ENCODE data around the gene LAMB2. TPM values are rescaled to one million over a fixed set of nuclear protein-coding genes. Genes with fewer than 3 reads are reported as not detected.

The LAMB2 gene
- total RNA-seq, 4 donors from 2014 or later: 293 to 476 (median 348) TPM

DNA sequence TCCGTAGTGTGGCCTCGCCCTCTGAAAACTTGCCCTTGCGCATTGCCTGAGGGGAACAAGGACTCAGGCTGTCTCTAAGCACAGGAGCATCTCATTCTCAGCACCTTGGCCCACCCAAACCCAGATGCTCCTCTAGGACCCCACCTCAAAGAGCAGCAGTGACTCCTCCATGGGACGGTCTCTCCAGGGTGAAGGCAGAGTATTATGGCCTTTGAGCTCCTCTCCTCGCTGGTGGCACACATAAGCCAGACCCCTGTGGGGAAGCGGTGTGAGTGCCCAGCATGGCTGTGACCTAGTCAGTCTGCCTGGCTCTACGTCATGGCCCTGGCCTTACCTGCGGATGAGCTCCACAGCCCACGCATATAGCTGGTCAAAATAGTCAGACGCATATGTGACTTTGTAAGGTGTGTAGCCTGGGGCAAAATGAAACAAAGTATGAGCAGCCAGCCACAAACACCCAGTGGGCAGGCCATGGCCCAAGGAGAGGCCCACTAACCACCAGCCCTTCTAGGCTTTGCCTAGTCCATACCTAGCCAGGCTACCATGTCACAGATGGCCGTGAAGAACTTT is 32.7 kb downstream of the LAMB2 start:
- H3K27me3 ChIP-seq: no peaks in the 10 kb centered on the region
- TF ChIP-seq POLR2A (IDR thresholded peaks at IDR 0.05): no peak
- TF ChIP-seq, protein P1, sequence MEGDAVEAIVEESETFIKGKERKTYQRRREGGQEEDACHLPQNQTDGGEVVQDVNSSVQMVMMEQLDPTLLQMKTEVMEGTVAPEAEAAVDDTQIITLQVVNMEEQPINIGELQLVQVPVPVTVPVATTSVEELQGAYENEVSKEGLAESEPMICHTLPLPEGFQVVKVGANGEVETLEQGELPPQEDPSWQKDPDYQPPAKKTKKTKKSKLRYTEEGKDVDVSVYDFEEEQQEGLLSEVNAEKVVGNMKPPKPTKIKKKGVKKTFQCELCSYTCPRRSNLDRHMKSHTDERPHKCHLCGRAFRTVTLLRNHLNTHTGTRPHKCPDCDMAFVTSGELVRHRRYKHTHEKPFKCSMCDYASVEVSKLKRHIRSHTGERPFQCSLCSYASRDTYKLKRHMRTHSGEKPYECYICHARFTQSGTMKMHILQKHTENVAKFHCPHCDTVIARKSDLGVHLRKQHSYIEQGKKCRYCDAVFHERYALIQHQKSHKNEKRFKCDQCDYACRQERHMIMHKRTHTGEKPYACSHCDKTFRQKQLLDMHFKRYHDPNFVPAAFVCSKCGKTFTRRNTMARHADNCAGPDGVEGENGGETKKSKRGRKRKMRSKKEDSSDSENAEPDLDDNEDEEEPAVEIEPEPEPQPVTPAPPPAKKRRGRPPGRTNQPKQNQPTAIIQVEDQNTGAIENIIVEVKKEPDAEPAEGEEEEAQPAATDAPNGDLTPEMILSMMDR (IDR thresholded peaks at IDR 0.05): no peak
- no peaks in the 10 kb centered on the region for H3K9me3 ChIP-seq
- no peak overlapping the region for H3K4me3 ChIP-seq
- peaks cover 0 to 60% (median 0%) of the 10 kb centered on the region in 3 donors for H3K36me3 ChIP-seq
- peaks cover 0 to 15% (median 8%) of the 10 kb centered on the region in 4 donors for H3K4me1 ChIP-seq
- no peak overlapping the region for H3K27ac ChIP-seq
- no peak for DNase-seq

DNA sequence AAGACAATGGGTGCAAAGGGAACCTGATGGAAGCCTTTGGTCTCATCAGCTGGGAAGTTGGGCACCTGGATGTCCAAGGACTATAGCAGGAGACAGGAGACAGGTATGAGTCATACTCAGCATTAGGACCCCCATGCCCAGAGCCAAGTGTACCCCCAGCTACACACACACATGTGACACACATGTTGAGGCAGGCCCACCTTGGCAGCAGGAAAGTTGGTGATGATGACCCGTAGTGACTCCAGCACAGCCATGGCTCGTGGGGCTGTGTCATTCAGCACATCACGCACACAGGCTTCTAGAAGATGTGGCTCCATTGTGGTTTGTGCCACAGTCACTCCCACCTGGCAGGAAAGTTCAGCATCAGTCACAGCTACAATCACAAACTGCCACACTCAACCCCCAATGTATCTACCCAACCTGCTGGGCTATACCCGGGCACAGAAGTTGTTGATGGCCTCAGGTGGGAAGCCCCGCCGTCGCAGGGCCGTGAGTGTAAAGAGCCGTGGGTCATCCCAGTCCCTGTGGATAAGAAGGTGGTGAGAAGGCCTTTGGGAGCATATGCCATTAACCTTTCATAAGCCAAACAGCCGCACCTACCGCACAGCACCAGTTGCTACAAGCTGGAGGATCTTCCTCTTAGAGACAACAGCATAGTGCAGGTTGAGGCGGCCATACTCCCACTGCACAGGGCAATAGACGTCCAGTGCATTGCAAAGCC is 33.8 kb downstream of the LAMB2 start:
- peak in 1 of 3 donors; percentile 31 for DNase-seq
- no peaks in the 10 kb centered on the region for H3K27me3 ChIP-seq
- H3K4me3 ChIP-seq: no peak overlapping the region
- H3K27ac ChIP-seq: no peak overlapping the region
- H3K4me1 ChIP-seq: peaks cover 0 to 21% (median 11%) of the 10 kb centered on the region in 4 donors
- H3K36me3 ChIP-seq: peaks cover 0 to 60% (median 0%) of the 10 kb centered on the region in 3 donors
- no peaks in the 10 kb centered on the region for H3K9me3 ChIP-seq
- TF ChIP-seq, protein P1 (IDR thresholded peaks at IDR 0.05): no peak
- TF ChIP-seq POLR2A (IDR thresholded peaks at IDR 0.05): no peak

DNA sequence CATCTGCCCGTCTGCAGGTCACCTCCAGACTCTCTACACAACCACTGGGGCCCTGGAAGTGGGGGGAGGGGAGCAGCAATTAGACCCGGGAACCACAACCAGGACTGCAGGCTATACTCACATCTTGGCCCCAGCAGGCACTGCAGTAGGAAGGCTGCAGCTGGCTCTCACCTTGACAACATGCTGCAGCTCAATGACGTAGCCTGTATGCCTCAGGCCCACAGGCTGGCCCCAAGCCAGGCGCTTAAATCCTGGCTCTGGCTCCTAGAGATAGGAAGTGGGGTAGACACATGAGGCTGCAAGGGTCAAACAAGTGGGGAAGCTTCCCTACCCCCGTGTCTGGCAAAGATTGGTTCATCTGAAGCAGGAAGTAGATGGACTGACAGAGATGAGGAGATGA is 34.4 kb downstream of the LAMB2 start:
- TF ChIP-seq POLR2A (IDR thresholded peaks at IDR 0.05): no peak

DNA sequence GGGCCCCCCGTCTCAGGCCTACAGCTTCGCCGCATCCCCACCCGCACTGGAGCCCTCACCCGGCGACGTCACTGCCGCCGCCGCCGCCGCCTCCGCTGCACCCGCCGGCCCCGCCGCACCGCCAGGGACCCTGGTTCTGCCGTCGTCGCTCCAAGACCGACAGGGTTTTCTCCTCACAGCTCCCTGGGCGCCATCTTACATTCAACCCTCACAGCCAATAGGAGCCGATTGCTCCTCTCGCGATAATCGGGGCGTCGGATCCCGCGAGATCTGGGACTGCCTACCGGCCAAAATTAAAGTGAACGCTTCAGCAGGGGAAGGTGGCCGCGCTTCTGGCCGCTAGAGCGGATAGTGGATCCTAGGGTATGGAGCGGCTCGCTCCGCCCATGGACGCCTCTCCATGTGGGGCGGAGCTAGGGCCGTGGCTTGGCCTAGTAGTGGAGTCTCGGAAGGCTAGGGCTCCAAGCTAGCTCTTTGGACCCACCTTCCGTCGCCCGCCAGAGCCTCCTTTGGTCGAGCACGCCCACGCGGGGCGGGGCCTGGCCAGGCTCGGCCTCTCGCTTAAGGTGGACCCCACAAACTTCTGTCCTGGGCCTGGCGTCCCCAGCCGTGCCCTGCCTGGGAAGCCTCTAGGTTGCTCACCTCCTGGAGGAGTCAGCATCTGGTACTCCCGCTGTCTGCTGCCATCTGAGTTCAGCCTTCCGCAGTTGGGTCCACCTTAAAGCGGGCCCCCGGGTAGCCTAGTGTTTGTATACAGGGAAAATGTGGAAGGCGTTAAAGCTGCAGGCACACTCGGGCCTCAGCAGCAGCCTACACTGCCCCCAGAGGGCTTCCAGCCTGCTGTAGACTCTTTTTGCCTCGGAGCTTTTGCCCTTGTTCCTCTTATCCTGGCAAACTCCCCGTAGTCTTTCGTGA is 38.7 kb downstream of the LAMB2 start, which contains the start of gene QRICH1:
QRICH1 (minus strand) TSS at position 219 of the 915 bp plus-strand sequence. CDS start 17,054 bp downstream, outside the sequence.
- Histone ChIP-seq H3K27me3 (no peaks in the 10 kb centered on the region), H3K4me3 (peak within 1 kb of the TSS; percentile 91 to 100 (median 95)), H3K9me3 (no peaks in the 10 kb centered on the region), H3K27ac (peak within 1 kb of the TSS; percentile 94 to 100 (median 97)), H3K36me3 (peaks cover 0 to 28% (median 0%) of the 10 kb centered on the region in 3 donors), H3K4me1 (peaks cover 0 to 37% (median 9%) of the 10 kb centered on the region in 4 donors)
- peak; percentile 50 to 83 for TF ChIP-seq POLR2A (IDR thresholded peaks at IDR 0.05)
- TF ChIP-seq, protein P1 (IDR thresholded peaks at IDR 0.05): peak in 5 of 6 experiments; percentile 47 to 66 (median 53)
- DNase-seq: peak; percentile 94 to 98 (median 98)

More for the DNA sequence above, 34.4 kb downstream of the LAMB2 start:
- no peaks in the 10 kb centered on the region for H3K9me3 ChIP-seq
- no peak overlapping the region for H3K27ac ChIP-seq
- no peaks in the 10 kb centered on the region for H3K27me3 ChIP-seq
- H3K4me3 ChIP-seq: no peak overlapping the region
- DNase-seq: peak in 1 of 3 donors; percentile 22
- peaks cover 0 to 60% (median 0%) of the 10 kb centered on the region in 3 donors for H3K36me3 ChIP-seq
- peaks cover 0 to 15% (median 5%) of the 10 kb centered on the region in 4 donors for H3K4me1 ChIP-seq

DNA sequence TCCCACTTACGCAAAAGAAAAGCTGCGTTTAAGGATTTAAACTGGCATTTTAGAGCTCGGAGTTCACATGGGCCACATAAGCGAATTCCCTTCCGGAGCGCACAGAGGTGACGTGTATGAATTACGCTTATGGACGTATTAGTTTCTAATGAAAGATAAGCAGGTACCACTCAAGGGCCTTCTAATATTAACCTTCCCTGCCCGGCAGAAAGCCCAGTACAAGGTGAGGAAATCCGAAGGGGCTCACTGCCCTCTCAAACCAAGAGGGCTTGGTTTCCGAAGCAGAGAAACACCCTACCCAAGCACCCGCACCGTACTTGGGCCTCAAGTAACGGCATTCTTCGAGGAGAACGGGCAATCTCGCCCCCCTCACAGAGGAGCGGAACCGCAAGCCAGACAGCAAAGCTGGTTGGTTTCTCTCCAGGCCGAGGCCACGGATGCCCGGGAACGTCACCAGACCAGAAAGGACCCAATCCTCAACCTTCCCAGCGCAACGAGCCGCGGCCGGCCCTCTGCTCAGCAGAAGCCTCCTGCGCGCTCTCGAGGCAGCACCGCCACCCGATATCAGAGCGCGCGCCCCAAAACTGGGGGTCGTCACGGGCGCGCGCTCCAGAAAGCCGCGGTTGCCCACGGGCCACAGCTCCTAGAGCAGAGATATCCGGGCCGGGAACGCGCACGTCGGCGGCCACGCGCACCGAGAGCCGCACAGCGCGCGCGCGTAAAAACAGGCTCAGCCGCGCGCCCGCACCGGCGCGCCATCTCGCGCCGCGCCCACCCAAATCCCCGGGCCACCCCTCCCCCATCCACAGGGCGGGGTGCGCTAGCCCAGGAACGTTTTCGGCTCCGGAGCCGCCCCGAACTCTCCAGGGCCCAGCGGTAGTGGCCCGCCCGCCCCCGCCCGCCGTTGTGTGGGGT is 39.7 kb downstream of the LAMB2 start:
- Histone ChIP-seq H3K4me3 (peak overlapping the region; percentile 91 to 100 (median 95)), H3K27me3 (no peaks in the 10 kb centered on the region), H3K9me3 (no peaks in the 10 kb centered on the region), H3K27ac (peak overlapping the region; percentile 94 to 100 (median 97)), H3K4me1 (peaks cover 0 to 37% (median 9%) of the 10 kb centered on the region in 4 donors), H3K36me3 (peaks cover 0 to 19% (median 0%) of the 10 kb centered on the region in 3 donors)
- no peak for TF ChIP-seq POLR2A (IDR thresholded peaks at IDR 0.05)
- TF ChIP-seq, protein P1 (IDR thresholded peaks at IDR 0.05): no peak
- DNase-seq: peak; percentile 85 to 93 (median 88)

Data from Peyer's patch (tissue), 4 donors.